ENCODE results near the gene STARD13.

The STARD13 gene

DNA sequence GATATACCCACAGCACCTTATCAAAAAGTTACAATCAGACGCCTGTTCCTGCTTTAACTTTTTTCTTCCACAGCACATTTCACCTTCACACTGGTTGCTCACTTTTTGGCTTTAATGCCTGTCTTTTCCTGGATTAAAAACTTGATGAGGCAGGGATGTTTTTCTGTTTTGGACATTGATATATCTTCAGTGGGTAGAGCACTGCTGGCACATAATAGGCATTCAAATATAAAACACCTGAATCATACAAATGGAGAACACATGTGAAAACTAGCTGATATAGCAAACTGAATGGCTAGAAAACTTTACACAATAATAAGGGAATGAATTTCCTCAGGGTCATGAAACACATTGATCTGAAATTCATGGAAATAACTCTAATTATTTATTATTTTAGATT is 65.6 kb downstream of the STARD13 start:
- DNase-seq, result no peak

DNA sequence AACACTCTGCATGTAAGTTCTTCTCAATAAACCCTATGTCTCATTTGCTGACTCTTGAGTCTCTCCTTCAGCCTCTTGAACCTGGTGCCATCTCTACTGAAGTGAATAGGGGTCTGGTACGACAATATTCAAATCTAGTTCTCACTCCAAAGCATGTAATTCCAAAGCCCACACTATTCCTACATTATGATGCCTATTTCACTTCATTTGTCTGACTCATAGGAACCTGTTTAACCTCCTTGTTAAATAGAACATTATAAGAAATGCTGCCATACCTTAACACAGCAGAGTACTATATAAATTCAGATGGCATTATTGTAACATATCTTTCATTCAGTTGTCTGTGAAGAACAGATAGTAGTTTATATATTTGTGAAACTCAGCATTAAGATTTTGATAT is 67.1 kb downstream of the STARD13 start:
- no peak for DNase-seq

DNA sequence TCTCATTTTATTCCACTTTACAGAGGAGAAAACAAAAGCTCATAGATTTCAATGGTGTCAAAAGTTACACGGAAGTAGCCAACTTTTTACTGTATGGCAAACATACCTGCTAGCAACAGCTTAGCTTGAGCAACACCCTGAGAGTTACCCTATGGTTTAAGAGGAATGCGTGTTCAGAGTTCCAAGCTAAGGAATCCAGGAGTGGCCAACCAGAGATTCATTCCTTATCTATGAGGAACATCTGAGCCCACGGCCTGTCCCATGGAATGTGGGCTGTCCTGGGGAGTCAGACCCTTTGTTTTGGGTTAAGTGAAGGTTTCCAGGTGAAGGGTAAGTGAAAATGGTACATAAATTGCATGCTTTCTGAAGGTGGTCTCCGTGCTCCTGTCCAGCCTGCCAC is 67.5 kb downstream of the STARD13 start:
- no peak for DNase-seq

DNA sequence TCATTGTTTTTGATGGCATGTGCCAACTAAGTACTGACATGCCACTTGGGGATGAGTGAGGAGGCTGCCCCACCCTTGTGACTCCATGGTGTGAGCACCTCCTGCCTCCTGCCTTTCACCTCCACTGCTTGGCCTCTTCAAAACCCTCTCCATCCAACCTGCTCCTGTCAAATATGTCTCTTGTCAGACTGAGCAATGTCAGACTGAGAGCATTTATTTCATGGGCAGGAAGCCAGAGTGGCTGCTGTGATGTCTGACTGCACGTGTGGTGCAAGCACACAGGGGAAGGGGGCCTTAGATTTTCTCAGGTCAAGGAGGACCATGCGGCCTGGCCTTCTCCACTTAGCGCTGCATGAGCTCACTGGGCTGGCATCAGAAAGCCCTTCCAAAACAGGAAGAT is 68.3 kb downstream of the STARD13 start:
- DNase-seq, result no peak

DNA sequence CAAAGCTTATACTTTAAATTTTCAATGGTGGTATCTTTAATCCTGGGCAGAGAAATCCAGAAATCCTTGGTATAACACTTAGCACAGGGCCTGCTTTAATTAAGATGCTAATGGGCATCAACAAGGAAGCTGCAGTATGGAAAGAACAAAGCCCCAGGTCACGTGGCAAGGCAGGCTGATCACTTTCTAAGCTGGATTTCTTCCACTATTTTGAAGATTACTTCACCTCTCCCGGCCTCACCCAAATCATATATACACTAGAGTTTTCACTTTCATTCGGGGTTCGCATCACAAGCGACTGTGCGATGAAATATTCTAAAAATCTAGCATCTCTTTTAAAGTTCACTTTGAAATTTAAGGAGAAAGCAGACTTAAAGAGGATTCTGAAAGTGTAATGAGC is 71.8 kb downstream of the STARD13 start:
- no peak for DNase-seq

DNA sequence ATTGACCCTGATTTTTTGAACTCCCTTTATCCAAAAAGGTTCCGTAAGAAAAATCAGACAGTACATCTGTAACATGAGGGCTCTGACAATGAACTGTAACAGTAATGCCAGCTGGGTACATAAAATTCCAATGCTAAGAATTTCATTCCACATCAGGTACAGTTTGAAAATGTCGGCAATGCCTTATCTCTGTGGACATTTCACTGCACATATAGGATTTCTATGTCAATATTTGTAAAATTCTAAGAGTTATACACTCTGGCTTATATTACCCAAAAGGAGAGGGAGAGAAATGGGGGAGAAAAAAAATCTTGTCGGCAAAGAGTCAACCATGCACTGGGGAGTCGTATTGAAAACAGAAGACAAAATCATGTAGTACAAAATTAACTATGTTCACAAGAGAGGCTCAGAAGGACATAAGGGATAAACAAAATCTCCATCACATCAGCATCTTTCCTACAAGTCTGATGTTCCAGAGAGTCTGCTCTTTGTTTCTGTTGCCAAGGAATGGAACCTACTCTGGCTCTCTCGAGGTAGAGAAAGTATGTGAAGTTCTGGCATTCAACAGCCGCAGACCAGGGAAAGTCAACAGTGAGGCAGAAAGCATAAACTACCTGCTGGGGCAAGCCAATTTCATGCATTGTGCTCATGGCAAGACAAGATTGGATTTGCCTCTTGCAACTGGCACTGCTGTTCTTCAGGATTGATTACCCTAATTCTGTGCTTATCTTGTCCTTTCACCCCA is 72.4 kb downstream of the STARD13 start:
- no peak for DNase-seq

DNA sequence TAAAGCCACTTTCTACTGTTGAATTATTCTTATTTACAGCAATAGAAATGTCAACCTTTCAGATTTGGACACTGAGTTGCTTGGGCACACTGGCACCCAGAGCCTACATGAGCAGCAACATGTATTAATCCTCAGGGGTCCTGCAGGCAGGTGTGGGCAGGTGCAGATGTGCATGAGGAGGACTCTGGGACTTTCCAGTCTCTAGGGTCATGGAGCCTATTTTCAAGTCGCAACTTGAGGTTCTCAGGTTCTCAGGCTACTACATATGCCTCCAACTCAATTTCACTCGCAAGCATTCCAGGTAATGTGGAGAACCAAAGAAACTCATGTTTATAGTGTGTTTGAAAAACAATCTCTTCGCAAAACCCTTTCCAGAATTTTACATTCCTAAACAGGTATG is 73.2 kb downstream of the STARD13 start:
- no peak for DNase-seq

DNA sequence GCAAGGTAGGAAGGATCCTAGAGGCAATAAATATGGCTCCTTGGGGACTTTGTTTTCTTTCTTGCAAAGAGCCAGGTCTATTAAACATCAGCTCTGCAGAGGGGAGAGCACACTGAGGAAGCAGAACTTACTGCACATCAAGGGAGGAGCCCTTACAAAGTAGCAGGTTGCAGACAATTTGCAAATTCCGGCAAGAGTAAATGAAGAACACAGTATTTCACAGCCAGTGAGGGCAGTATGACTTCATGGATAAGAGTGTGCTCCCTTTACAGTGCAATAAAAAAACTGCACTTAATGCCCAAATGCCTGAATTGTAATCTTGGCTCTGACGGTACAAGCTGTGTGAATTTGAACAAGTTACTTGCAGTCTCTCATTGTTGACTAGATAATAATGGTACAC is 75.5 kb downstream of the STARD13 start:
- DNase-seq, result no peak

DNA sequence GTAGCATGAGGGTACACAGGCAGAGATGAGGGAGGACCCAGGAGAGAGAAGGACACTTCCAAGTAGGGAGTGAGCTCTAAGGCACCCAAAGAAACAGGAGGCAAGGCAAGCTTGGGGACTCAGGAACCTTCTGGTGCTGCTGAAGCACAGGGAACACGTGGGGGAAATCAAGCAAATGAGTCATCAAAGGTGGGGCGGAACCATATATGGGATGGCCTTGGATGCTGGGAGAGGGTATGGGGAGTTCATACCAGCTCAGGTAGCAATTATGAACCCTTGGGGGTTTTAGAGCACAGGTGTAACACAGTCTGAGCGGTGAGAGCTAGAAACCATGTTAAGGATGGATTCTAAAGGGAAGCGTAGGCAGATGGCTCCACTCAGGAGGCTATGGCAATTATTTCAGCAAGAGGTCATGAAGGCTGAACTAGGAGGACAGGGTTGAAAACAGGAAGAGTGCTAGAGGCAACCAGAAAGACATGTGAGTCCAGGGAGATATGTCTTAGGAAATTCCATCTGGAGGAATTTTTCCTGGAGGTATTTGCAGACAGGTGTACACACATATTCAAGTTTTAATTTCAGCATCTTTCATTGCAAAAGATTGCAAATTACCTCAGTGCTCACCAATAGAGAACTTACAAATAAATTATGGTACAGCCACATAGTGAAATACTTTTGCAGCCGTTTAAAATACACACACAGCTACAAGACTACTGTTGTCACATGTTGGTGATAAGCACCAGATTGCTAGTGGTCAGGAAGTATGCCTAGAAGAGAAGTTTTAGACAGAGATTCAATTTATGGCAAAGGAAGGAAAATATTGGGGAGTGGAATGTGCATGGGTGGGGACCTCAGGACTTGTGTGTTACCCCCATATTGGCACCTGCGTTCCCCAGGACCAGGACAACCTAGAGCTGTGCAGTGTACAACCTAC is 77.0 kb downstream of the STARD13 start:
- no peak for DNase-seq

DNA sequence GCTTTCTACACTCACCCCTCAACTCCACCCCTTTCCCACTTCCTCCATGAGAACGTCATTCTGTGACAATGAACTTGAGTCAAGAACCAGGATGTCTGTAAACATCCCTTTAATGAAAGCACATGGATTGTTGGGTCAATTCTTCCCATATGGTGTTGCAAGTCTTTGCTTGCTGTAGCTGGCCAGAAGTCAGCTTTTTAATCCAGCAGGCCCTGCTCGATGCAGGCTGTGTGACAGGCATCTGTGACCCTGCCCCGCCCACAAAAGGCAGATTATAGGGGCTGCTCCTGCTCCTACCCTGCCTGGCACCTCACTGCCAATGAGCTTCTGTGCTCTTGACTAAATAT is 78.0 kb downstream of the STARD13 start:
- DNase-seq, result no peak

DNA sequence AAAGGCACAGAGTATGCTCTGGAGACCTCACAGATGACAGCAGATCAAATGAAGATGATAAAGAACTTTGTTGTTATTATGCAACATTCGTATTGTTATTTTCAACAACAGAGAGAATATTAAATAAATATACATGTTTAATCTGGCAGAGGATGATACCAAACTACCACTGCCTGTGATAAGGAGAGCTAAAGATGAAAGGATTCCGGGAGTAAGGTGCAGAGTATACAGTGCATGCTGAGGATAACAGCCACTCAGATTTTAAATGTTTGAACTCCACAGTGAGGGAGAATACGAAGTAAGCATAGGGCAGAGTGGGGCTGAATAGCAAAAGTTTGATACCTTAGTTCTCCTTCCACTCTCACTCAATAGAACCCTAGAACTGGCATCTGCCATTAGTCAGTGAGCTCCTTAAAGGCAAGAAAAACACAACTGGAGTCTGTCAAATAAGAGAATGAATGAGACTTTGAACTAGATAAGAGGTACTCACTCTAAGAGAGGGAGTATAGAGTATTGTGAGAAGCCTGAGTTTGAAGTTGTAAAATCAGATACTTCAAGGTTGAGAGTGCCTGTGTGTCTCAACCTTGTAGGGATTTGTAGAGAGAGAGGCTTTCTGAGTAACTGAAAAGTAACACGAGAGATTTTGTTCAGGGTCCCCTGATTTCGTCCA is 78.5 kb downstream of the STARD13 start:
- no peak for DNase-seq

DNA sequence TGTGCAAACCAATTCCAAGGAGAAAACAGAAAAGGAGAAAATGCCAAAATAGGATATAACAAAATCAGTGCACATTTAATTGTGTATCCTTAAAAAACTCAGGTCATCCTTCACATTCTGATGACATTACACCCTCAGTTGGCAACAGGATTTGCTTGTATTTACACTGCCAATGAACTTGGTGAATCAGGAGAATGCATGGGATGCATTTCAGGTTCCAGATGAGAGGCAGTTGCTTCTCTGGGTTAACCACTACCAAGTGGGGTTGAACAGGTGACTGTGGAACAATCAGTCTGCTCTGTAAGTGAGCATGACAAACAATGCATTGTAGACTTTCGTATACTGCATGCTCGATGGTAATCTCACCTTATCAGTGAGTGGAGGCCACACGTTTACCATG is 79.1 kb downstream of the STARD13 start:
- no peak for DNase-seq

DNA sequence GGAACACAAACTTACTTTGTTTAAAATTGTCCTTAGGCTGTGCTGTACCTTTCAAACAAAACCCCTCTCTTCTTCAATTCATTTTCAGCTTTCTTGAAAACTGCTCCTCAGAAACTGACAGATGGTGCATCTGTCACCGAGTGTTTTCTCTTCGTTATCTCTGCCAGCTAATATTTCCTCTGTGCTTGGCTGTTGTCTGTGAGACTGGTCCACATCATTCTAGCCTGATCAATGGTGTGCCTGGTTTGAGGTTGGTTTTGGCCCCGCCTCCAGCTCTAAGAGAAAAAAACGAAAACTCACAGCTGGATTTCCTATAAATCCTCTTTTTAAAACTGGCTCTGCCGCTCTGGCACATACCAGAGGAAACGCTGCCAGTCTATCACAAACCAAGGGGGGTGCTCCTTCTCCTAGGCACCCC is 79.7 kb downstream of the STARD13 start:
- DNase-seq, result no peak

DNA sequence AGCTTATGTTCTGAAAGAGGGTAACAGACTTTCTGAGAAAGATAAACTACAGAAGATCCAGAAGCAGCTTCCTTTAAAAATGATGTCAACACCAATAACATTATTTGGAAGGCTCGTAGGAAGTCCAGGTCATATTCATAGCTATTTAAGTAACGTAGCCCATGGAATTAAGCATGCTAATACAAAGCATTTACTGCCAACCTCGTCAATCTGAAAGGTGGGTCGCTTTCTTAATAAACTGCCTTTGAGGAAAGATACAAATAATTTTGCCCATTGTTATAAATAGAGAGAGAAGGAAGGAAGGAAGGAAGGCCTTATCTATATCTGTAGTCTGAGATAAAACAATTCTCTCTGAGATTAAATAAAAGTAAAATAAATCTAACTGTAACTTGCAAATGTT is 80.3 kb downstream of the STARD13 start:
- DNase-seq, result no peak

DNA sequence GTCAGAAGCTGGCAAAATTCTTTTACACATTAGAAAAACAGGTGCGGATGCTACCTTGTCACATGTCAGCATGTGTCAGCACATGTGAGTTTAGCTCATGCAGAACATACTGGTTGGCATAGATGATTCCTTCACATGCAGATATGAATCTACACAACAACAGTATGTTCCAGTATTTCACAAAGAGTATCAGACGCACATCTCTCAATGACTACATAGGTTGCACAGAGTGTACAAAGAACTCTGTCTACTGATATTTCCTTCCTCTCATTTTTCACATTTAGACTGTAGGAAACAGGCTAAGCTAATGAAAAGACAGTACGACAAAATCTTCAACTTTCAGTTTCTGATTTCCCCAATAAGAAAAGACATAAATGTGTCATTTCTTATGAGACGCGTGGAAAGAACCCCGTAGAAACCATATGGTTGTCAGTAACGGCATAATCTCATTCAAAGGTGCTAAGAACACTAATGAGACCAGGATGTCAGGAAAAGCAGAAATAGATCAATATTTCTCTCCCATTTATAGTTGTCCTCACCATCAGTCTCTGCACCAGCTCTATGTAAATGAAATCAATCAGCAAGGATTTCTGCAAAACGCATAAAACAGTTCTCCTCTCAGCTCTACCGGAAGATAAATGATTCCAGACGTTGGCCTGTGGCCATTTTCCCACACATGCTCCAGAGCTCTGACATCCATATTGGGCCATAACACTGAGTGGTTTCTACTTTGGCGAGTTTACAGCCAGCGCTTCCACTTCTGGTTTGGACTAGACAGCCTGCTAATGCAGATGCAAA is 81.2 kb downstream of the STARD13 start:
- no peak for DNase-seq

DNA sequence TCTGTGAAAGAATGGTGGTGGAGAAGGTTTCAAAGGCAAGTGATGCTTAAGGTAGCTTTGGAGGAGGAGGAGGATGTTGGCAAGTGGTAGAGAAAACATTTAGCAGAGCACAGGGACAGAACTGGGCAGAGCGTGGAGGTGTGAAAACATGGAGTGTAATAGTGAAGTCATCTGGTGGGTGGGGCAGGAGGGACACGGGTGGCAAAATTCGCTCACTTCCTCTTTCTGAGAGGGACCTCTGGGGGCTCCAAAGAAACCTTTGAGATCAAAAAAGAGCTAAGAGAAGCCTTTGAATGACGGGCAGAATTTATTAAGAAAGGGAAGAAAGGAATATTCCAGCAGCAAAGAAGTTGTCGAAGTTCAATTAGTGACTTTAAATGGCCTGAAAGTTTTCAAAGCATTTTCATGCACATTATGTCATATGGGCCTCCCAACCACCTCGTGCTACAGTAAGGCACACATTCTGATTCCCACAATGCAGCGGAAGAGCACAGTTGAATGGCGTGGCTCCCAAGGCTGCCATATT is 82.8 kb downstream of the STARD13 start:
- no peak for DNase-seq

DNA sequence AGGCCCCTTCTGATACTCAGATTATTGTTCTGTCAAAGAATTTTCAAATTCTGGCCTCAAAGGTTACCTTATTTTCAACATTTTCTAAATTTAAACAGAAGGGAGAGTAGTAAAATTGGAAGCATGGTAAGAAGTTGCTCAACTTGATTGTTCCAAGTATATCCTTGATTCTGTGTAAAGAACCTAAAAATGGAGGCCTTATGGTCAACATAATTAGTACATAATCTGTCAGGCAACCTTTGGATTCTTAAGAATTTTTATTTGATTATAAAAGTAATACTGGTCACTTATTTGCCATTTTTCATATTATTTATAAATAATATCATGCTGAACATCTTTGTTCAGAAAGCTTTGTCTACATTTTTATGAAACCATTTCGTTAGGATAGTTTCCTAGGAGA is 83.9 kb downstream of the STARD13 start:
- no peak for DNase-seq

DNA sequence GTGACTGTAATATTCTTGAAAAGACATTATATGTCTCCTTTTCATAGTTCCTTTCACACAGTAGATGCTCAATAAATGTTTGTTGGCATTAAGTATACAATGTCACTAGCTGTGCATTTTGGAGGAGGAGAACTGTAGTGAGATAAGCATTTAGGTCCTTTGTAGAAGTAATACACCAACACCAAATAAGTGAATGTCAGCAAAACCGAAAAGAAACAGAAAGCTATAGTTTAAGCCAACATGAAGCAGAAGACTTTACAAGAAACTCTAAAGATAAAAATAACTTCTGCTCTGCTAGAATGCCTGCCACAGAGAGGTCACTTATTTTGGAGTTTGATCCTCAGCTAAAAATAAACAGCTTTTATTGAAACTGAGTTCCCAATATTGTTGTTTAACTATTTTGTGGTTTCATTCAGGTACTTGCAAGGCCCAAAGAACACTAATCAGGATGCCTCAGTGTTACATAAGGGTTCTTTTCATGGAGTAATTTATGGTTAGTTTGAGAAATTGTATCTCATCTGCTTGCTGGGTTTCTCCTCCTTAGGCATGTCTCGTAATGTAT is 86.2 kb downstream of the STARD13 start:
- no peak for DNase-seq

DNA sequence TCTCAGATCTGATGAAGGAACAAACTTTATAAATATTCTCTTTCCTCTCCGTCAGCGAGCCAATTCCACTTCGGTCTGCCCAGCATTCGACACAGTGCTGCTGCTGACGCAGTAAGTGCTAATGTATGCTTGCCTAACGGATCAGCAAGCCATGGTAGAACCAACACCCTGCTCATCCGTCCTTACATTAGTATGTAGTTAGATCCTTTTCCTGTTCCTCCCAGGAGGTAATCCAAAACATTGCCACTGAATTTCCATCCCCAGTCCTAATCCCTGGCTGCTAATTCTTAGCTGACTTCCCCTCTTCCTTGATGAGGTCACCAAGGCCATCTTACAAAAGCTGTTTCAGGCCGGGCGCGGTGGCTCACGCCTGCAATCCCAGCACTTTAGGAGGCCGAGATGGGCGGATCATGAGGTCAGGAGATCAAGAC is 88.0 kb downstream of the STARD13 start:
- DNase-seq, result no peak

DNA sequence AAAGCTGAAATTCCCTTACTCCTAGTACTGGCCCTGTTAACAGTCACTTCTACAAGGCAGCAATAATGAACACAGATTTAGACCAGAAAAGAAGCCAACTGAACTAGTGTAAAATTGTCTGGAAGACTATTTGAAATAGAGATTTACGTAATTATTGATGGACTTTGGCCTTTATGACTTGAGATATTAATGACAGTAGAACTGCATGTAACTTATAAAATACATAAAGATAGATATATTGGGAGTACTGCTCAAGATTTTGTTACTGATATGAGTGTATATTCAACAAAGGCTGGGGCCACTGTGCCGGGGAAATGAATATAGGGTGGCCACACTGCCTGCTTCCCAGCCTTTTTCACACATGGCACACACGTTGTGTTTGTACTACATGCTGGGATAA is 88.8 kb downstream of the STARD13 start:
- no peak for DNase-seq

DNA sequence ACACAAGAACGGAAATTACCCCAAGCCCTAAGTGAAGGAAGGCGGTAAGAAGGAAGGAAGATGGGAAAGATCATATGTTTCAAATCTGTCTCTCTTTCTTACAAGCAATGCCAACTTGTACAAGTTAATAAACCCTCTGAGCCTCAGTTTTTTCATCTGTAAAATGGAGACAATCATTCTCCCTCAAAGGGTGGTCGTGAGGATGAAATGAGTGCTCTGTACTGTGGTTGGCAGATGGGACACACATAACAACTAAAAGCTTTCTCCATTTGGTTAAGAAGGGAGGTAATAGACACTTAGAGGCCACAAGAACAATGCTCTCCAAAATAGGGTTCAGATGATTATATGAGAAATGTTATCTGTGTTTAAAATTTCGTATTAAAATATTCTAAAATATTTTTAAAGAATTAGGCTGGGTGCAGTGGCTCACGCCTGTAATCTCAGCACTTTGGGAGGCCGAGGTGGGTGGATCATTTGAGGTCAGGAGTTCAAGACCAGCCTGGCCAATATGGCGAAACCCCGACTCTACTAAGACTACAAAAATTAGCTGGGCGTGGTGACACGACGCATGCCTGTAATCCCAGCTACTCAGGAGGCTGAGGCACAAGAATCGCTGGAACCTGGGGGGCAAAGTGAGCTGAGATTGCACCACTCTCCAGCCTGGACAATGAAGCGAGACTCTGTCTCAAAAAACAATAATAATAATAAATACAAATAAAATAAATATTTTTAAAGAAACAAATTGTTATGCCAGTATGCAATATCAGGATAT is 89.7 kb downstream of the STARD13 start:
- no peak for DNase-seq
